SK-N-SH (cell line): ENCODE results near the gene RAMP3. TPM values are rescaled to one million over a fixed set of nuclear protein-coding genes. Genes with fewer than 3 reads are reported as not detected.

ENCODE experiments used
- CTCF ChIA-PET: fragments of 300-600, 350-600 bp; formaldehyde crosslinking; extraction: SDS; loops from one replicate; lab custom pipeline; 2021; lab: Yijun Ruan, JAX
- POLR2A ChIA-PET: fragments of 350-600 bp; sonication (Branson Sonifier 250); formaldehyde crosslinking; extraction: SDS; loops from one replicate; lab custom pipeline; 2020; ENCODE audit warnings: antibody characterized with exemption, inconsistent platforms; lab: Yijun Ruan, JAX
- DNase-seq: peaks from one replicate; pipeline ENCODE4 v3.0.0; 2012
- H2AFZ ChIP-seq: fragments of 200-600 bp; sonication (generic); 2 replicates; pipeline ENCODE4 v1.8.1; 2016; ENCODE audit warnings: antibody characterized with exemption, mild to moderate bottlenecking, low read depth
- H3F3A ChIP-seq: fragments of 200-600 bp; sonication (generic); replicated peaks from 2 replicates; pipeline ENCODE3; 2016; ENCODE audit warnings: antibody characterized with exemption, mild to moderate bottlenecking; ENCODE audit not compliant: insufficient read depth
- H3K27ac ChIP-seq, 2 experiments: fragments of 200-500 bp in 1 of 2; fragments of 200-600 bp in 1 of 2; sonication (Bioruptor generic) in 1 of 2; sonication (generic), shearing (Covaris generic) in 1 of 2; 2 replicates each; pipeline versions ENCODE4 v1.5.1 to v1.6.1; 2014 to 2016; ENCODE audit warnings: low read depth in 2 of 2, inconsistent platforms in 1 of 2, low read length in 1 of 2, mild to moderate bottlenecking in 1 of 2, mixed read lengths in 1 of 2
- H3K27me3 ChIP-seq: fragments of 200-600 bp; sonication (generic), shearing (Covaris generic); 2 replicates; pipeline ENCODE4 v1.6.1; 2016; ENCODE audit warnings: mixed run types; ENCODE audit not compliant: insufficient read depth
- H3K36me3 ChIP-seq, 2 experiments: fragments of 200-500 bp in 1 of 2; fragments of 200-600 bp in 1 of 2; sonication (Bioruptor generic) in 1 of 2; sonication (generic) in 1 of 2; replicated peaks in 1 of 2; 2 replicates each; pipeline versions ENCODE3 to v1.5.1; 2014 to 2016; ENCODE audit warnings: low read length in 1 of 2, mild to moderate bottlenecking in 1 of 2; ENCODE audit not compliant: insufficient read depth in 2 of 2, control insufficient read depth in 1 of 2
- H3K4me1 ChIP-seq, 2 experiments: fragments of 200-500 bp in 1 of 2; fragments of 200-600 bp in 1 of 2; sonication (Bioruptor generic) in 1 of 2; sonication (generic), shearing (Covaris generic) in 1 of 2; 2 replicates each; pipeline versions ENCODE4 v1.5.1 to v1.6.1; 2014 to 2016; ENCODE audit warnings: low read depth in 1 of 2, low read length in 1 of 2, mixed run types in 1 of 2; ENCODE audit not compliant: insufficient read depth in 2 of 2, control insufficient read depth in 1 of 2
- H3K4me2 ChIP-seq: fragments of 200-600 bp; sonication (generic), shearing (Covaris generic); 2 replicates; pipeline ENCODE4 v1.6.1; 2017; ENCODE audit warnings: mixed run types
- H3K4me3 ChIP-seq, 2 experiments: fragments of 200-500 bp in 1 of 2; fragments of 200-600 bp in 1 of 2; sonication (Bioruptor generic) in 1 of 2; sonication (generic), shearing (Covaris generic) in 1 of 2; 2 replicates each; pipeline versions ENCODE4 v1.5.1 to v1.8.1; 2014 to 2016; ENCODE audit warnings: low read depth in 2 of 2, inconsistent platforms in 1 of 2, low read length in 1 of 2, mild to moderate bottlenecking in 1 of 2, mixed read lengths in 1 of 2, moderate library complexity in 1 of 2
- H3K79me2 ChIP-seq: fragments of 200-600 bp; sonication (generic); 2 replicates; pipeline ENCODE4 v1.8.1; 2017; ENCODE audit warnings: mild to moderate bottlenecking; ENCODE audit not compliant: insufficient read depth
- H3K9ac ChIP-seq: fragments of 200-600 bp; sonication (generic); 2 replicates; pipeline ENCODE4 v1.6.1; 2017; ENCODE audit warnings: mixed run types
- H3K9me2 ChIP-seq: fragments of 200-600 bp; sonication (generic); 2 replicates; pipeline ENCODE4 v1.6.1; 2017; ENCODE audit warnings: mixed run types
- H3K9me3 ChIP-seq: fragments of 200-600 bp; sonication (generic); 2 replicates; pipeline ENCODE4 v1.6.1; 2017; ENCODE audit warnings: mixed run types, mild to moderate bottlenecking, moderate library complexity
- H4K20me1 ChIP-seq: fragments of 200-600 bp; sonication (generic); 2 replicates; pipeline ENCODE4 v1.6.1; 2017; ENCODE audit warnings: mild to moderate bottlenecking, mixed run types; ENCODE audit not compliant: insufficient read depth
- CHD2 ChIP-seq: fragments of 150-350 bp; IDR thresholded peaks from 2 replicates; pipeline ENCODE4 v1.6.1; 2018; ENCODE audit warnings: low read length; ENCODE audit not compliant: partially characterized antibody
- EP300 ChIP-seq, 2 experiments: IDR thresholded peaks; 2 replicates each; pipeline versions ENCODE4 v1.4.0 to v1.6.1; 2012; ENCODE audit warnings: borderline replicate concordance in 1 of 2, low read depth in 1 of 2, low read length in 1 of 2
- EZH2phosphoT487 ChIP-seq: fragments of 200-600 bp; sonication (generic); IDR thresholded peaks from 2 replicates; pipeline ENCODE4 v1.6.1; 2017; ENCODE audit warnings: low read depth, mixed run types, mild to moderate bottlenecking, antibody characterized with exemption, moderate library complexity, borderline replicate concordance
- FOSL2 ChIP-seq: IDR thresholded peaks from 2 replicates; pipeline ENCODE4 v1.4.0; 2012; ENCODE audit warnings: low read depth, mild to moderate bottlenecking, moderate library complexity, borderline replicate concordance
- FOXJ3 ChIP-seq: sonication (generic); formaldehyde crosslinking; IDR thresholded peaks from 2 replicates; pipeline ENCODE4 v1.5.1; 2020; ENCODE audit warnings: mild to moderate bottlenecking, missing genetic modification reagents
- FOXM1 ChIP-seq: IDR thresholded peaks from 2 replicates; pipeline ENCODE4 v1.4.0; 2012; ENCODE audit warnings: low read depth, mild to moderate bottlenecking
- GABPA ChIP-seq: IDR thresholded peaks from 2 replicates; pipeline ENCODE4 v1.4.0; 2012; ENCODE audit warnings: low read depth, mild to moderate bottlenecking
- RFX5 ChIP-seq: IDR thresholded peaks from 2 replicates; pipeline ENCODE4 v1.6.1; 2012; ENCODE audit warnings: mild to moderate bottlenecking, improper control_type of control experiment, low read length
- SMC3 ChIP-seq: IDR thresholded peaks from 2 replicates; pipeline ENCODE4 v1.6.1; 2012; ENCODE audit warnings: low read depth, low read length, improper control_type of control experiment
- TCF12 ChIP-seq: IDR thresholded peaks from 2 replicates; pipeline ENCODE4 v1.4.0; 2012
- TEAD4 ChIP-seq: IDR thresholded peaks from 2 replicates; pipeline ENCODE4 v1.4.0; 2012; ENCODE audit warnings: mild to moderate bottlenecking, borderline replicate concordance; ENCODE audit not compliant: insufficient read depth
- WGBS: methylation state at CpG from one replicate; pipeline ENCODE4 v1.1.6; 2017; ENCODE audit warnings: low lambda C conversion rate; 5-methylcytosine and 5-hydroxymethylcytosine counted together
- polyA plus RNA-seq, 3 experiments: library from polyadenylated mRNA; depleted of rRNA; stranded (reverse); fragments of >200 nt; gene quantifications; 2 replicates each; pipeline ENCODE4 v1.2.3, GENCODE V29; 2012
- TF ChIP-seq, protein P1 (sequence below): fragments of 150-350 bp; IDR thresholded peaks from 2 replicates; pipeline ENCODE4 v1.6.1; 2017; ENCODE audit warnings: antibody characterized with exemption, low read length, low read depth, borderline replicate concordance
- TF ChIP-seq, protein P2 (sequence below): IDR thresholded peaks from 2 replicates; pipeline ENCODE4 v1.6.1; 2012; ENCODE audit warnings: mild to moderate bottlenecking, low read depth, low read length, moderate library complexity
- TF ChIP-seq, protein P3 (sequence below): fragments of 150-350 bp; IDR thresholded peaks from 2 replicates; pipeline ENCODE4 v1.6.1; 2016; ENCODE audit warnings: mild to moderate bottlenecking, low read depth, low read length
- TF ChIP-seq, protein P4 (sequence below): IDR thresholded peaks from 2 replicates; pipeline ENCODE4; 2012
- TF ChIP-seq, protein P5 (sequence below): IDR thresholded peaks from 2 replicates; pipeline ENCODE4 v1.4.0; 2012; ENCODE audit warnings: low read depth, borderline replicate concordance
- TF ChIP-seq, protein P6 (sequence below): fragments of 200-600 bp; sonication (generic); IDR thresholded peaks from 2 replicates; pipeline ENCODE4 v1.6.1; 2017; ENCODE audit warnings: antibody characterized with exemption, mild to moderate bottlenecking, moderate library complexity

The RAMP3 gene
- polyA plus RNA-seq, 1 of the 3 experiments (the other 2 are of a cell fraction): not detected

DNA sequence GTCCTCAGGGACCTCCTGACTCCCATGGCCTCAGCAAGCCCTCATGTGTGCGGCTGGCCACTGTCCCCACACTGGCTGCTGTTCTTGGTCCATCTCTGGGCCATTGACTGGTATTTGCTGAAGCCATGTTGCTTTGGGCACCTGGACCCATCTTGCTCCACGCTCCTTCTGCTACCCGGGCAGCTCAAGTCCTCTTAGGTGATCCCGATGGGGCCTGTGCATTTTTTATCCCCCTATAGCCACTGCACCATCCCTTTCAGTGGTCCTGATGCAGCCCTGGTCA is 16.7 kb downstream of the RAMP3 start:
- H3K4me3 ChIP-seq: no peak overlapping the region
- no peak for DNase-seq
- H3K36me3 ChIP-seq: no peaks in the 10 kb centered on the region
- no peaks in the 10 kb centered on the region for H3K9me2 ChIP-seq
- CTCF ChIA-PET: interaction anchor here (0.6 to 2.8 kb wide), 4 partner anchors 18 to 86 kb away, joined by 3 to 15 read pairs (median 4); no protein-coding TSS in a partner anchor
- 0 out of 2 replicates have a peak, but pooled peaks cover 29% of the 10 kb centered on the region for H3K27me3 ChIP-seq
- POLR2A ChIA-PET: no interaction called here
- no peaks in the 10 kb centered on the region for H4K20me1 ChIP-seq
- no peaks in the 10 kb centered on the region for H3K9me3 ChIP-seq
- H3K4me1 ChIP-seq: no peaks in the 10 kb centered on the region
- 14% methylated on average over 2 of the region's 4 CpGs for WGBS
- no peak overlapping the region for H3K27ac ChIP-seq
- H3K79me2 ChIP-seq: no peaks in the 10 kb centered on the region
- H3F3A ChIP-seq: no peaks in the 10 kb centered on the region
- H3K4me2 ChIP-seq: no peak overlapping the region
- no peak overlapping the region for H2AFZ ChIP-seq
- TF ChIP-seq FOXM1: no peak
- TF ChIP-seq, protein P1, sequence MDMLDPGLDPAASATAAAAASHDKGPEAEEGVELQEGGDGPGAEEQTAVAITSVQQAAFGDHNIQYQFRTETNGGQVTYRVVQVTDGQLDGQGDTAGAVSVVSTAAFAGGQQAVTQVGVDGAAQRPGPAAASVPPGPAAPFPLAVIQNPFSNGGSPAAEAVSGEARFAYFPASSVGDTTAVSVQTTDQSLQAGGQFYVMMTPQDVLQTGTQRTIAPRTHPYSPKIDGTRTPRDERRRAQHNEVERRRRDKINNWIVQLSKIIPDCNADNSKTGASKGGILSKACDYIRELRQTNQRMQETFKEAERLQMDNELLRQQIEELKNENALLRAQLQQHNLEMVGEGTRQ: no peak
- no peak for TF ChIP-seq CHD2
- TF ChIP-seq, protein P2, sequence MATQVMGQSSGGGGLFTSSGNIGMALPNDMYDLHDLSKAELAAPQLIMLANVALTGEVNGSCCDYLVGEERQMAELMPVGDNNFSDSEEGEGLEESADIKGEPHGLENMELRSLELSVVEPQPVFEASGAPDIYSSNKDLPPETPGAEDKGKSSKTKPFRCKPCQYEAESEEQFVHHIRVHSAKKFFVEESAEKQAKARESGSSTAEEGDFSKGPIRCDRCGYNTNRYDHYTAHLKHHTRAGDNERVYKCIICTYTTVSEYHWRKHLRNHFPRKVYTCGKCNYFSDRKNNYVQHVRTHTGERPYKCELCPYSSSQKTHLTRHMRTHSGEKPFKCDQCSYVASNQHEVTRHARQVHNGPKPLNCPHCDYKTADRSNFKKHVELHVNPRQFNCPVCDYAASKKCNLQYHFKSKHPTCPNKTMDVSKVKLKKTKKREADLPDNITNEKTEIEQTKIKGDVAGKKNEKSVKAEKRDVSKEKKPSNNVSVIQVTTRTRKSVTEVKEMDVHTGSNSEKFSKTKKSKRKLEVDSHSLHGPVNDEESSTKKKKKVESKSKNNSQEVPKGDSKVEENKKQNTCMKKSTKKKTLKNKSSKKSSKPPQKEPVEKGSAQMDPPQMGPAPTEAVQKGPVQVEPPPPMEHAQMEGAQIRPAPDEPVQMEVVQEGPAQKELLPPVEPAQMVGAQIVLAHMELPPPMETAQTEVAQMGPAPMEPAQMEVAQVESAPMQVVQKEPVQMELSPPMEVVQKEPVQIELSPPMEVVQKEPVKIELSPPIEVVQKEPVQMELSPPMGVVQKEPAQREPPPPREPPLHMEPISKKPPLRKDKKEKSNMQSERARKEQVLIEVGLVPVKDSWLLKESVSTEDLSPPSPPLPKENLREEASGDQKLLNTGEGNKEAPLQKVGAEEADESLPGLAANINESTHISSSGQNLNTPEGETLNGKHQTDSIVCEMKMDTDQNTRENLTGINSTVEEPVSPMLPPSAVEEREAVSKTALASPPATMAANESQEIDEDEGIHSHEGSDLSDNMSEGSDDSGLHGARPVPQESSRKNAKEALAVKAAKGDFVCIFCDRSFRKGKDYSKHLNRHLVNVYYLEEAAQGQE: no peak
- TF ChIP-seq GABPA: no peak
- no peak for TF ChIP-seq FOSL2
- no peak for TF ChIP-seq EZH2phosphoT487
- no peak for TF ChIP-seq FOXJ3 (CRISPR knock-in tag)
- TF ChIP-seq EP300 (IDR thresholded peaks at IDR 0.05; ENCODE audit: borderline replicate concordance in 1 of 2, low read depth in 1 of 2, low read length in 1 of 2): no peak
- TF ChIP-seq TCF12: no peak
- no peak for TF ChIP-seq TEAD4
- TF ChIP-seq, protein P3, sequence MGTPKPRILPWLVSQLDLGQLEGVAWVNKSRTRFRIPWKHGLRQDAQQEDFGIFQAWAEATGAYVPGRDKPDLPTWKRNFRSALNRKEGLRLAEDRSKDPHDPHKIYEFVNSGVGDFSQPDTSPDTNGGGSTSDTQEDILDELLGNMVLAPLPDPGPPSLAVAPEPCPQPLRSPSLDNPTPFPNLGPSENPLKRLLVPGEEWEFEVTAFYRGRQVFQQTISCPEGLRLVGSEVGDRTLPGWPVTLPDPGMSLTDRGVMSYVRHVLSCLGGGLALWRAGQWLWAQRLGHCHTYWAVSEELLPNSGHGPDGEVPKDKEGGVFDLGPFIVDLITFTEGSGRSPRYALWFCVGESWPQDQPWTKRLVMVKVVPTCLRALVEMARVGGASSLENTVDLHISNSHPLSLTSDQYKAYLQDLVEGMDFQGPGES: no peak
- TF ChIP-seq RFX5: no peak
- TF ChIP-seq, protein P4, sequence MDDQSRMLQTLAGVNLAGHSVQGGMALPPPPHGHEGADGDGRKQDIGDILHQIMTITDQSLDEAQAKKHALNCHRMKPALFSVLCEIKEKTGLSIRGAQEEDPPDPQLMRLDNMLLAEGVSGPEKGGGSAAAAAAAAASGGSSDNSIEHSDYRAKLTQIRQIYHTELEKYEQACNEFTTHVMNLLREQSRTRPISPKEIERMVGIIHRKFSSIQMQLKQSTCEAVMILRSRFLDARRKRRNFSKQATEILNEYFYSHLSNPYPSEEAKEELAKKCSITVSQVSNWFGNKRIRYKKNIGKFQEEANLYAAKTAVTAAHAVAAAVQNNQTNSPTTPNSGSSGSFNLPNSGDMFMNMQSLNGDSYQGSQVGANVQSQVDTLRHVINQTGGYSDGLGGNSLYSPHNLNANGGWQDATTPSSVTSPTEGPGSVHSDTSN: no peak
- TF ChIP-seq, protein P5, sequence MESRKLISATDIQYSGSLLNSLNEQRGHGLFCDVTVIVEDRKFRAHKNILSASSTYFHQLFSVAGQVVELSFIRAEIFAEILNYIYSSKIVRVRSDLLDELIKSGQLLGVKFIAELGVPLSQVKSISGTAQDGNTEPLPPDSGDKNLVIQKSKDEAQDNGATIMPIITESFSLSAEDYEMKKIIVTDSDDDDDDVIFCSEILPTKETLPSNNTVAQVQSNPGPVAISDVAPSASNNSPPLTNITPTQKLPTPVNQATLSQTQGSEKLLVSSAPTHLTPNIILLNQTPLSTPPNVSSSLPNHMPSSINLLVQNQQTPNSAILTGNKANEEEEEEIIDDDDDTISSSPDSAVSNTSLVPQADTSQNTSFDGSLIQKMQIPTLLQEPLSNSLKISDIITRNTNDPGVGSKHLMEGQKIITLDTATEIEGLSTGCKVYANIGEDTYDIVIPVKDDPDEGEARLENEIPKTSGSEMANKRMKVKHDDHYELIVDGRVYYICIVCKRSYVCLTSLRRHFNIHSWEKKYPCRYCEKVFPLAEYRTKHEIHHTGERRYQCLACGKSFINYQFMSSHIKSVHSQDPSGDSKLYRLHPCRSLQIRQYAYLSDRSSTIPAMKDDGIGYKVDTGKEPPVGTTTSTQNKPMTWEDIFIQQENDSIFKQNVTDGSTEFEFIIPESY: no peak
- TF ChIP-seq, protein P6, sequence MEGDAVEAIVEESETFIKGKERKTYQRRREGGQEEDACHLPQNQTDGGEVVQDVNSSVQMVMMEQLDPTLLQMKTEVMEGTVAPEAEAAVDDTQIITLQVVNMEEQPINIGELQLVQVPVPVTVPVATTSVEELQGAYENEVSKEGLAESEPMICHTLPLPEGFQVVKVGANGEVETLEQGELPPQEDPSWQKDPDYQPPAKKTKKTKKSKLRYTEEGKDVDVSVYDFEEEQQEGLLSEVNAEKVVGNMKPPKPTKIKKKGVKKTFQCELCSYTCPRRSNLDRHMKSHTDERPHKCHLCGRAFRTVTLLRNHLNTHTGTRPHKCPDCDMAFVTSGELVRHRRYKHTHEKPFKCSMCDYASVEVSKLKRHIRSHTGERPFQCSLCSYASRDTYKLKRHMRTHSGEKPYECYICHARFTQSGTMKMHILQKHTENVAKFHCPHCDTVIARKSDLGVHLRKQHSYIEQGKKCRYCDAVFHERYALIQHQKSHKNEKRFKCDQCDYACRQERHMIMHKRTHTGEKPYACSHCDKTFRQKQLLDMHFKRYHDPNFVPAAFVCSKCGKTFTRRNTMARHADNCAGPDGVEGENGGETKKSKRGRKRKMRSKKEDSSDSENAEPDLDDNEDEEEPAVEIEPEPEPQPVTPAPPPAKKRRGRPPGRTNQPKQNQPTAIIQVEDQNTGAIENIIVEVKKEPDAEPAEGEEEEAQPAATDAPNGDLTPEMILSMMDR: no peak
- TF ChIP-seq SMC3: no peak
- no peak overlapping the region for H3K9ac ChIP-seq
